Heart left ventricle (tissue), 16 donors: ENCODE data around the gene SETDB2. TPM values are rescaled to one million over a fixed set of nuclear protein-coding genes. Genes with fewer than 3 reads are reported as not detected.
A peak's percentile ranks its signal among the peaks of the same experiment; 100 is the strongest.

Source experiments
- ATAC-seq, 4 donors: fragments of 200-7000 bp; cut with Tn5 transposase; one replicate each; pipeline ENCODE4 v1.9.1; 2020 to 2022; ENCODE audit warnings: moderate library complexity in 4 of 4, mild to moderate bottlenecking in 3 of 4, moderate number of reproducible peaks in 1 of 4
- DNase-seq, 5 donors: peaks; one replicate each; pipeline ENCODE4 v3.0.0-alpha.2; 2020
- H3K27ac ChIP-seq, 12 donors: fragments of 200-600 bp; sonication (generic) in 4 of 12; one replicate each; pipeline versions ENCODE4 v1.5.0 to v1.8.0; 2016 to 2022; ENCODE audit warnings: mild to moderate bottlenecking in 2 of 12
- H3K27me3 ChIP-seq, 9 donors: fragments of 200-600 bp; sonication (generic) in 2 of 9; one replicate each; pipeline versions ENCODE4 v1.5.1 to v1.8.0; 2016 to 2022; ENCODE audit warnings: mild to moderate bottlenecking in 3 of 9
- H3K36me3 ChIP-seq, 9 donors: fragments of 200-600 bp; sonication (generic) in 2 of 9; one replicate each; pipeline versions ENCODE4 v1.5.0 to v1.8.0; 2018 to 2022; ENCODE audit warnings: mild to moderate bottlenecking in 2 of 9
- H3K4me1 ChIP-seq, 12 donors: fragments of 200-600 bp; sonication (generic) in 4 of 12; one replicate each; pipeline versions ENCODE4 v1.5.0 to v1.8.0; 2016 to 2022; ENCODE audit warnings: mild to moderate bottlenecking in 3 of 12
- H3K4me3 ChIP-seq, 12 donors: fragments of 200-600 bp; sonication (generic) in 4 of 12; one replicate each; pipeline versions ENCODE4 v1.5.0 to v1.8.0; 2017 to 2022; ENCODE audit warnings: mild to moderate bottlenecking in 9 of 12, moderate library complexity in 4 of 12
- H3K9me3 ChIP-seq, 12 donors: fragments of 200-600 bp; sonication (generic) in 4 of 12; one replicate each; pipeline versions ENCODE4 v1.5.0 to v1.8.0; 2016 to 2022; ENCODE audit warnings: mild to moderate bottlenecking in 1 of 12
- CTCF ChIP-seq, 12 donors: fragments of 200-600 bp; sonication (generic) in 4 of 12; IDR thresholded peaks; one replicate each; pipeline versions ENCODE4 v1.5.0 to v1.8.0; 2018 to 2022; ENCODE audit warnings: antibody characterized with exemption in 12 of 12, mild to moderate bottlenecking in 5 of 12
- POLR2A ChIP-seq, 2 donors: fragments of 450-650 bp; IDR thresholded peaks; one replicate each; pipeline ENCODE4 v1.6.1; 2017; ENCODE audit warnings: antibody characterized with exemption in 2 of 2, mild to moderate bottlenecking in 2 of 2, moderate library complexity in 2 of 2
- WGBS, 4 donors: extraction: QIAGEN DNeasy Blood & Tissue Kit in 2 of 4; methylation state at CpG; one replicate each; pipeline versions ENCODE4 v1.1.5 to v1.1.7; 2013 to 2018; 5-methylcytosine and 5-hydroxymethylcytosine counted together
- intact Hi-C, 10 donors: fragments of 100-400 bp; cut with DNase I; formaldehyde crosslinking; loops; one replicate each; pipeline versions ENCODE4 v1.11.1 to v1.14.2; 2022
- polyA plus RNA-seq, 2 donors: library from polyadenylated mRNA; stranded (reverse); fragments of 200-250 nt; gene quantifications; one replicate each; pipeline ENCODE4 v1.2.3, GENCODE V29; 2013
- total RNA-seq, 9 donors: library from RNA; depleted of rRNA in 2 of 9; stranded (reverse); fragments of >200 nt in 2 of 9; fragmentation: NEBNext Ultra II Directional in 3 of 9; extraction: Animal tissue kit (Norgen Biotek cat#: 25700) in 3 of 9; gene quantifications; one replicate each; pipeline versions ENCODE4 v1.1.0 to v1.2.4, GENCODE V29; 2016 to 2023
- donor health status: ischemic (EF 13 %, LVEDD 7.1; RV severe dilation, severe dysfunction).
- donor health status: healthy with polysubstance abuse.
- donor health status: DM: no; HTN: yes; CAD: no.
- donor health status: DM: no; HTN: no; CAD: no.
- donor health status: ischemic (EF 25% LVEDD 6.9; RV normal size, moderate dysfunction).
- donor health status: ischemic (EF 25% LVEDD 5.7; RV mildly dilated, moderate dysfunction).
- donor health status: healthy.
- donor health status: DM: yes; HTN: yes; CAD: no.
- donor health status: ischemic (EF 35%, LVEDD 5.7; RV mildly dilated, moderate dysfunction).
- donor health status: nonischemic (EF 11% LVEDD 7.7; RV severe dilation, severe dysfunction).
- donor health status: DM: yes; HTN: yes; CAD: no.
- donor health status: PGD.
- donor health status: ischemic (EF 29% LVEDD 5.4; RV normal size, mild dysfunction).
- donor health status: nonischemic (EF 23%, LVEDD 6.1; RV moderate dilation, normal function).

Gene SETDB2
- total and polyA plus RNA-seq, 11 donors = 3.7 to 19.8 (median 12.9) TPM

- Histone ChIP-seq H3K4me3 (no peak overlapping the region), H3K36me3 (peaks cover 0 to 23% (median 16%) of the 10 kb centered on the region in 9 donors), H3K27ac (peak overlapping the region in 1 of 12 donors; percentile 34), H3K4me1 (no peaks in the 10 kb centered on the region), H3K9me3 (no peaks in the 10 kb centered on the region), H3K27me3 (no peaks in the 10 kb centered on the region)
- intact Hi-C loops = loop anchor here in 6 of 10 donors (2.0 to 10.0 kb wide), 3 partner anchors 132 to 136 kb away; no protein-coding TSS in a partner anchor
- 67 to 80% (median 78%) methylated on average over 3 of the region's 3 CpGs for WGBS, 4 donors
- ATAC-seq = peak; percentile 44 to 76 (median 67)
- DNase-seq = peak in 3 of 5 donors; percentile 20 to 42 (median 42)
- TF ChIP-seq POLR2A (IDR thresholded peaks at IDR 0.05) (no peak), CTCF (IDR thresholded peaks at IDR 0.05) (peak in 6 of 12 donors; percentile 20 to 40 (median 31))
Measured at GRCh38 chr13:49436890-49437289, 7.2 kb upstream of the SETDB2 start.

- Histone ChIP-seq H3K27me3 (no peaks in the 10 kb centered on the region), H3K4me1 (peaks cover 0 to 5% (median 0%) of the 10 kb centered on the region in 12 donors), H3K36me3 (peaks cover 0 to 15% (median 10%) of the 10 kb centered on the region in 9 donors), H3K4me3 (no peak overlapping the region), H3K27ac (no peak overlapping the region), H3K9me3 (no peaks in the 10 kb centered on the region)
- TF ChIP-seq CTCF (IDR thresholded peaks at IDR 0.05) = no peak
- DNase-seq = no peak
- no peak for ATAC-seq
- intact Hi-C loops = loop anchor here in 6 of 10 donors (2.0 to 10.0 kb wide), 3 partner anchors 133 to 137 kb away; no protein-coding TSS in a partner anchor
- 92 to 95% (median 94%) methylated on average over 7 of the region's 7 CpGs for WGBS, 4 donors
Measured at GRCh38 chr13:49437705-49438104, 6.4 kb upstream of the SETDB2 start.

GRCh38 chr13:49439609-49440008 lies 4.5 kb upstream of the SETDB2 start:
- H3K4me3 ChIP-seq = no peak overlapping the region
- no peaks in the 10 kb centered on the region for H3K27me3 ChIP-seq
- H3K4me1 ChIP-seq = peaks cover 0 to 11% (median 0%) of the 10 kb centered on the region in 12 donors
- no peaks in the 10 kb centered on the region for H3K9me3 ChIP-seq
- DNase-seq (no peak), ATAC-seq (no peak)
- H3K27ac ChIP-seq = no peak overlapping the region
- no peak for TF ChIP-seq CTCF (IDR thresholded peaks at IDR 0.05)
- no peak for TF ChIP-seq POLR2A (IDR thresholded peaks at IDR 0.05)
- no peaks in the 10 kb centered on the region for H3K36me3 ChIP-seq
- intact Hi-C loops = loop anchor here in 9 of 10 donors (2.0 to 10.0 kb wide), 9 partner anchors 55 to 192 kb away; partner anchors contain the start of genes PHF11 (in 2 of the 9), CDADC1 (in 1 of the 9) and RCBTB1 (in 1 of the 9)
- whole genome bisulfite sequencing, 4 donors = 80 to 93% (median 90%) methylated on average over 2 of the region's 2 CpGs

- intact Hi-C loops = loop anchor here in 6 of 10 donors (2.0 to 10.0 kb wide), 8 partner anchors 53 to 194 kb away; partner anchors contain the start of genes PHF11 (in 2 of the 6), CDADC1 (in 1 of the 6) and RCBTB1 (in 1 of the 6)
Measured at GRCh38 chr13:49441312-49441711, 2.8 kb upstream of the SETDB2 start.

More at GRCh38 chr13:49441312-49441711, 2.8 kb upstream of the SETDB2 start:
- H3K27ac ChIP-seq = no peak overlapping the region
- no peak for DNase-seq
- H3K4me3 ChIP-seq = no peak overlapping the region
- no peak for TF ChIP-seq CTCF (IDR thresholded peaks at IDR 0.05)
- TF ChIP-seq POLR2A (IDR thresholded peaks at IDR 0.05) = no peak
- H3K4me1 ChIP-seq = peaks cover 0 to 25% (median 8%) of the 10 kb centered on the region in 12 donors
- H3K36me3 ChIP-seq = no peaks in the 10 kb centered on the region
- no peaks in the 10 kb centered on the region for H3K9me3 ChIP-seq
- 95 to 99% (median 97%) methylated on average over 3 of the region's 3 CpGs for whole genome bisulfite sequencing, 4 donors
- no peak for ATAC-seq
- H3K27me3 ChIP-seq = no peaks in the 10 kb centered on the region
